ENCODE results near the gene U2SURP. TPM values are rescaled to one million over a fixed set of nuclear protein-coding genes. Genes with fewer than 3 reads are reported as not detected.

Gene U2SURP
- total RNA-seq, 1 experiment from 2014 or later = 132 TPM

DNA sequence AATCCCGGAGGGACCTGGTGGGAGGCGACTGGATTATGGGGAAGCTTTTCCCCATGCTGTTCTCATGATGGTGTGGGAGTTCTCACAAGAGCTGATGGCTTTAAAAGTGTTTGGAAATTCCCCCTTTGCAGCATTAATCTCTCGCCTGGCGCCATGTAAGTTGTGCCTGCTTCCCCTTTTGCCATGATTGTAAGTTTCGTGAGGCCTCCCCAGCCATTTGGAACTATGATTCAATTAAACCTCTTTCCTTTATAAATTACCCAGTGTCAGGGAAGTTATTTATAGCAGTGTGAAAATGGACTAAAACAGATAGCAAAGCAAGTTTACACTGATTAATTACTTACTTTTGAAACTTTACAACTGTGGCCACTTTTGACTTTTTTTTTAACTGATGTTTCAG lies 10.6 kb upstream of the U2SURP start:
- Histone ChIP-seq H4K20me1 (ENCODE audit: insufficient read depth) (no peaks in the 10 kb centered on the region), H3K27ac (ENCODE audit: low read depth, low read length) (no peak overlapping the region), H3K79me2 (ENCODE audit: insufficient read depth, low read length) (no peaks in the 10 kb centered on the region), H3K4me1 (ENCODE audit: control insufficient read depth in 1 of 2, insufficient read depth in 2 of 2, low read length in 2 of 2) (0 out of 4 replicates have a peak, but pooled peaks cover 2 to 3% of the 10 kb centered on the region in 2 experiments), H3K9ac (ENCODE audit: low read length) (no peak overlapping the region), H3K36me3 (ENCODE audit: control insufficient read depth in 1 of 2, insufficient read depth in 2 of 2, low read length in 2 of 2) (no peaks in the 10 kb centered on the region), H2AFZ (ENCODE audit: low read depth, low read length, poor library complexity, severe bottlenecking) (no peak overlapping the region), H3K9me3 (ENCODE audit: control insufficient read depth in 1 of 2, insufficient read depth in 1 of 2, low read depth in 1 of 2, low read length in 2 of 2) (no peaks in the 10 kb centered on the region), H3K9me2 (ENCODE audit: insufficient read depth) (no peaks in the 10 kb centered on the region), H3K4me2 (ENCODE audit: low read length) (no peak overlapping the region), H3K4me3 (replicated peaks in 1 of 2; ENCODE audit: low read depth in 1 of 2, low read length in 2 of 2) (no peak overlapping the region), H3K27me3 (ENCODE audit: insufficient read depth, low read length) (no peaks in the 10 kb centered on the region)
- ATAC-seq = no peak
- intact Hi-C loops (cut with micrococcal nuclease) = loop anchor here (10.0 kb wide), 1 partner anchor 546 kb away; the partner anchor contains the start of gene XRN1
- TF ChIP-seq, protein P1, sequence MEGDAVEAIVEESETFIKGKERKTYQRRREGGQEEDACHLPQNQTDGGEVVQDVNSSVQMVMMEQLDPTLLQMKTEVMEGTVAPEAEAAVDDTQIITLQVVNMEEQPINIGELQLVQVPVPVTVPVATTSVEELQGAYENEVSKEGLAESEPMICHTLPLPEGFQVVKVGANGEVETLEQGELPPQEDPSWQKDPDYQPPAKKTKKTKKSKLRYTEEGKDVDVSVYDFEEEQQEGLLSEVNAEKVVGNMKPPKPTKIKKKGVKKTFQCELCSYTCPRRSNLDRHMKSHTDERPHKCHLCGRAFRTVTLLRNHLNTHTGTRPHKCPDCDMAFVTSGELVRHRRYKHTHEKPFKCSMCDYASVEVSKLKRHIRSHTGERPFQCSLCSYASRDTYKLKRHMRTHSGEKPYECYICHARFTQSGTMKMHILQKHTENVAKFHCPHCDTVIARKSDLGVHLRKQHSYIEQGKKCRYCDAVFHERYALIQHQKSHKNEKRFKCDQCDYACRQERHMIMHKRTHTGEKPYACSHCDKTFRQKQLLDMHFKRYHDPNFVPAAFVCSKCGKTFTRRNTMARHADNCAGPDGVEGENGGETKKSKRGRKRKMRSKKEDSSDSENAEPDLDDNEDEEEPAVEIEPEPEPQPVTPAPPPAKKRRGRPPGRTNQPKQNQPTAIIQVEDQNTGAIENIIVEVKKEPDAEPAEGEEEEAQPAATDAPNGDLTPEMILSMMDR (IDR thresholded peaks at IDR 0.05 in 2 of 3, conservative IDR thresholded peaks at IDR 0.05 in 1 of 3; ENCODE audit: borderline replicate concordance in 1 of 3, insufficient read depth in 1 of 3, low read depth in 2 of 3, low read length in 2 of 3) = no peak
- no TSS peak for BruUV-seq (replicated peaks)
- ChIA-PET CTCF (interaction anchor here (1.8 to 2.5 kb wide), 2 partner anchors 11 to 162 kb away, joined by 6 to 16 read pairs; partner anchors contain the start of gene U2SURP), RAD21 (ENCODE audit: low non-redundant PET in 1 of 2, low total read pairs in 2 of 2, uncharacterized antibody in 2 of 2, unreplicated experiment in 2 of 2) (no interaction called here), POLR2A (no interaction called here)
- no peak for DNase-seq (ENCODE audit: low read depth, low spot score)

DNA sequence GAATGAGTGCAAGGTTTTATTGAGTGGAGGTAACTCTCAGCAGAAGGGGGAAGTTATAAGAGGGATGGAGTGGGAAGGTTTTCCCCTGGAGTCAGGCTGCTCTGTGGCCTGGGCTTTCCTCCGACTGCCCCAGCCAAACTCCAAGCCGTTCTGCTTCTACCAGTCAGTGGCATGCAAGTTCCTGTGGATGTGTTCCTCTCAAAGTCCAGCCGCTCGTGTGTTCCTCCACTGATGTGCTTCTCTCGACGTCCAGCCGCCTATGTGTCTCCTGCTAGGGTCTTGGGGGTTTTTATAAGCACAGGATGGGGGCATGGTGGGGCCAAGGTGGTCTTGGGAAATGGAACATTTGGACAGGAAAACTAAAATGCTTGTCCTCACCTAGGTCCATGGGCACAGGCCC lies 9.0 kb upstream of the U2SURP start:
- H3K9me2 ChIP-seq (ENCODE audit: insufficient read depth) = no peaks in the 10 kb centered on the region
- RAD21 ChIA-PET (ENCODE audit: low non-redundant PET in 1 of 2, low total read pairs in 2 of 2, uncharacterized antibody in 2 of 2, unreplicated experiment in 2 of 2) = no interaction called here
- no peak overlapping the region for H2AFZ ChIP-seq (ENCODE audit: low read depth, low read length, poor library complexity, severe bottlenecking)
- H3K79me2 ChIP-seq (ENCODE audit: insufficient read depth, low read length) = no peaks in the 10 kb centered on the region
- no peaks in the 10 kb centered on the region for H3K36me3 ChIP-seq (ENCODE audit: control insufficient read depth in 1 of 2, insufficient read depth in 2 of 2, low read length in 2 of 2)
- H3K27ac ChIP-seq (ENCODE audit: low read depth, low read length) = no peak overlapping the region
- H3K4me1 ChIP-seq (ENCODE audit: control insufficient read depth in 1 of 2, insufficient read depth in 2 of 2, low read length in 2 of 2) = peaks cover 5 to 6% of the 10 kb centered on the region in 2 experiments; a peak in 3 of 4 replicates
- H4K20me1 ChIP-seq (ENCODE audit: insufficient read depth) = no peaks in the 10 kb centered on the region
- no peak overlapping the region for H3K9ac ChIP-seq (ENCODE audit: low read length)
- H3K9me3 ChIP-seq (ENCODE audit: control insufficient read depth in 1 of 2, insufficient read depth in 1 of 2, low read depth in 1 of 2, low read length in 2 of 2) = no peaks in the 10 kb centered on the region
- DNase-seq (ENCODE audit: low read depth, low spot score) = no peak
- H3K4me3 ChIP-seq (replicated peaks in 1 of 2; ENCODE audit: low read depth in 1 of 2, low read length in 2 of 2) = no peak overlapping the region
- CTCF ChIA-PET = no interaction called here
- intact Hi-C loops (cut with micrococcal nuclease) = loop anchor here (10.0 kb wide), 1 partner anchor 548 kb away; the partner anchor contains the start of gene XRN1
- no peak for ATAC-seq
- H3K4me2 ChIP-seq (ENCODE audit: low read length) = no peak overlapping the region
- no peaks in the 10 kb centered on the region for H3K27me3 ChIP-seq (ENCODE audit: insufficient read depth, low read length)
- POLR2A ChIA-PET = no interaction called here
- BruUV-seq (replicated peaks) = no TSS peak
- TF ChIP-seq JUND (IDR thresholded peaks at IDR 0.05) = no peak
- TF ChIP-seq, protein P2, sequence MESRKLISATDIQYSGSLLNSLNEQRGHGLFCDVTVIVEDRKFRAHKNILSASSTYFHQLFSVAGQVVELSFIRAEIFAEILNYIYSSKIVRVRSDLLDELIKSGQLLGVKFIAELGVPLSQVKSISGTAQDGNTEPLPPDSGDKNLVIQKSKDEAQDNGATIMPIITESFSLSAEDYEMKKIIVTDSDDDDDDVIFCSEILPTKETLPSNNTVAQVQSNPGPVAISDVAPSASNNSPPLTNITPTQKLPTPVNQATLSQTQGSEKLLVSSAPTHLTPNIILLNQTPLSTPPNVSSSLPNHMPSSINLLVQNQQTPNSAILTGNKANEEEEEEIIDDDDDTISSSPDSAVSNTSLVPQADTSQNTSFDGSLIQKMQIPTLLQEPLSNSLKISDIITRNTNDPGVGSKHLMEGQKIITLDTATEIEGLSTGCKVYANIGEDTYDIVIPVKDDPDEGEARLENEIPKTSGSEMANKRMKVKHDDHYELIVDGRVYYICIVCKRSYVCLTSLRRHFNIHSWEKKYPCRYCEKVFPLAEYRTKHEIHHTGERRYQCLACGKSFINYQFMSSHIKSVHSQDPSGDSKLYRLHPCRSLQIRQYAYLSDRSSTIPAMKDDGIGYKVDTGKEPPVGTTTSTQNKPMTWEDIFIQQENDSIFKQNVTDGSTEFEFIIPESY (IDR thresholded peaks at IDR 0.05; ENCODE audit: extremely low read depth, insufficient replicate concordance, low read length) = no peak
- no peak for TF ChIP-seq SRF (IDR thresholded peaks at IDR 0.05; ENCODE audit: low read depth)
- no peak for TF ChIP-seq POLR2A (IDR thresholded peaks at IDR 0.05; ENCODE audit: borderline replicate concordance, extremely low read depth, insufficient read depth, insufficient read length)
- TF ChIP-seq SP1 (IDR thresholded peaks at IDR 0.05; ENCODE audit: low read depth) = no peak
- no peak for TF ChIP-seq CBX3 (IDR thresholded peaks at IDR 0.05; ENCODE audit: low read depth)
- no peak for TF ChIP-seq POLR2AphosphoS5 (IDR thresholded peaks at IDR 0.05; ENCODE audit: low read depth, low read length)
- no peak for TF ChIP-seq ZNF274 (IDR thresholded peaks at IDR 0.05; ENCODE audit: low read depth, low read length)
- TF ChIP-seq ZFX (IDR thresholded peaks at IDR 0.05) = no peak
- TF ChIP-seq CEBPB (IDR thresholded peaks at IDR 0.05; ENCODE audit: low read depth) = no peak
- no peak for TF ChIP-seq ELF1 (IDR thresholded peaks at IDR 0.05; ENCODE audit: borderline replicate concordance, low read depth)
- TF ChIP-seq, protein P3, sequence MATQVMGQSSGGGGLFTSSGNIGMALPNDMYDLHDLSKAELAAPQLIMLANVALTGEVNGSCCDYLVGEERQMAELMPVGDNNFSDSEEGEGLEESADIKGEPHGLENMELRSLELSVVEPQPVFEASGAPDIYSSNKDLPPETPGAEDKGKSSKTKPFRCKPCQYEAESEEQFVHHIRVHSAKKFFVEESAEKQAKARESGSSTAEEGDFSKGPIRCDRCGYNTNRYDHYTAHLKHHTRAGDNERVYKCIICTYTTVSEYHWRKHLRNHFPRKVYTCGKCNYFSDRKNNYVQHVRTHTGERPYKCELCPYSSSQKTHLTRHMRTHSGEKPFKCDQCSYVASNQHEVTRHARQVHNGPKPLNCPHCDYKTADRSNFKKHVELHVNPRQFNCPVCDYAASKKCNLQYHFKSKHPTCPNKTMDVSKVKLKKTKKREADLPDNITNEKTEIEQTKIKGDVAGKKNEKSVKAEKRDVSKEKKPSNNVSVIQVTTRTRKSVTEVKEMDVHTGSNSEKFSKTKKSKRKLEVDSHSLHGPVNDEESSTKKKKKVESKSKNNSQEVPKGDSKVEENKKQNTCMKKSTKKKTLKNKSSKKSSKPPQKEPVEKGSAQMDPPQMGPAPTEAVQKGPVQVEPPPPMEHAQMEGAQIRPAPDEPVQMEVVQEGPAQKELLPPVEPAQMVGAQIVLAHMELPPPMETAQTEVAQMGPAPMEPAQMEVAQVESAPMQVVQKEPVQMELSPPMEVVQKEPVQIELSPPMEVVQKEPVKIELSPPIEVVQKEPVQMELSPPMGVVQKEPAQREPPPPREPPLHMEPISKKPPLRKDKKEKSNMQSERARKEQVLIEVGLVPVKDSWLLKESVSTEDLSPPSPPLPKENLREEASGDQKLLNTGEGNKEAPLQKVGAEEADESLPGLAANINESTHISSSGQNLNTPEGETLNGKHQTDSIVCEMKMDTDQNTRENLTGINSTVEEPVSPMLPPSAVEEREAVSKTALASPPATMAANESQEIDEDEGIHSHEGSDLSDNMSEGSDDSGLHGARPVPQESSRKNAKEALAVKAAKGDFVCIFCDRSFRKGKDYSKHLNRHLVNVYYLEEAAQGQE (IDR thresholded peaks at IDR 0.05; ENCODE audit: low read depth) = no peak
- no peak for TF ChIP-seq RAD21 (IDR thresholded peaks at IDR 0.05; ENCODE audit: low read depth)

Data from HCT116 (cell line).